ENCODE results near the gene JAKMIP2.

The JAKMIP2 gene

DNA sequence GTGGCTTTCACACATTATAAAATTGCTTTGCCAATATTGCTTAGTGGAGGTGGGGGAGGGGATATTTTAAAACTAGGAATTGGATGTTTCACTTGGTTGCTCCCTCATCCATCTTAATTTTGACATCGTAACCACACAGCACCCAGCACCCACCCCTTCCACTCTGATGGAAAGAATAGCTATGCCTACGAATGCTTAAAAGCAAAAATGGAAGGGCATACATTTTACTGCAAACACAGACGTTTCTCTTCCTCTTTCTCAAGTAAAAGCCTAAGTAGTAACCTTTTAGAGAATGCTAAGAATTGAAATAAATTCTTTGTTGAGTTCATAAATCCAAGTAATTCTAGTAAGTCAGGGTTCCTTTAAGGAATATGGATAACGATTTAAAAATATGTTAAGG is 69.9 kb downstream of the JAKMIP2 start:
- CTCF ChIA-PET: no interaction called here

DNA sequence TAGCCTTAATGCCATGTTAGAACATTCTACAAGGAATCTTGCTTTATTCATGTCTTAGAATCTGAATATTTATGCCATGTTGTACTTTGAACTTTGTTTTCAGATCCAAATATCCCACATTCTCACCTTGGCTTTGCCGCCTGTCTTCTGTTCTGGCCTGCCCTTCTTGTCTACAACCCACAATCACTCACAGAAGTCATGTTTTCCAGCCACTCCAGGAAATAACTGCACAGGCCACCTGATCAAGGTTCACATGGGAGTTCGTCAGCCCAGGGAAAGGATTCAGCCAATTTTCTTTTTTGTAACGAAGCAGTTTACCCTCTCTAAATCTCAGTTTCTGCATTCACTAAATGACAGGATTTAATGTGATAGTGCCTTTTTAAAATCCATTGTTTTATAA is 70.5 kb downstream of the JAKMIP2 start:
- Histone ChIP-seq H3K4me1 (ENCODE audit: control insufficient read depth, insufficient read depth, low read length) (peaks cover 4% of the 10 kb centered on the region; the same call in 1 of the 2 replicates), H3K36me3 (ENCODE audit: control insufficient read depth in 2 of 2, insufficient read depth in 1 of 2, low read length in 2 of 2) (no peaks in the 10 kb centered on the region), H3K27ac (ENCODE audit: extremely low read depth, low read depth, low read length) (no peak overlapping the region), H3K4me3 (ENCODE audit: low read depth, low read length) (no peak overlapping the region), H3K9me3 (ENCODE audit: control insufficient read depth, insufficient read depth, low read depth, low read length) (no peaks in the 10 kb centered on the region)
- ChIA-PET CTCF (no interaction called here), POLR2A (no interaction called here)
- TF ChIP-seq GLI2 (tag by site-specific recombination; IDR thresholded peaks at IDR 0.05; ENCODE audit: borderline replicate concordance, low read depth) (no peak), ZNF629 (tag by site-specific recombination; IDR thresholded peaks at IDR 0.05) (no peak), GLI4 (tag by site-specific recombination; IDR thresholded peaks at IDR 0.05) (no peak), ZNF211 (tag by site-specific recombination; IDR thresholded peaks at IDR 0.05; ENCODE audit: low read depth) (no peak), OSR2 (tag by site-specific recombination; IDR thresholded peaks at IDR 0.05) (no peak), ZNF10 (tag by site-specific recombination; IDR thresholded peaks at IDR 0.05) (no peak), HOXA7 (CRISPR knock-in tag; IDR thresholded peaks at IDR 0.05; ENCODE audit: borderline replicate concordance) (no peak), RBAK (tag by site-specific recombination; IDR thresholded peaks at IDR 0.05) (no peak)
- TF ChIP-seq, protein P1, sequence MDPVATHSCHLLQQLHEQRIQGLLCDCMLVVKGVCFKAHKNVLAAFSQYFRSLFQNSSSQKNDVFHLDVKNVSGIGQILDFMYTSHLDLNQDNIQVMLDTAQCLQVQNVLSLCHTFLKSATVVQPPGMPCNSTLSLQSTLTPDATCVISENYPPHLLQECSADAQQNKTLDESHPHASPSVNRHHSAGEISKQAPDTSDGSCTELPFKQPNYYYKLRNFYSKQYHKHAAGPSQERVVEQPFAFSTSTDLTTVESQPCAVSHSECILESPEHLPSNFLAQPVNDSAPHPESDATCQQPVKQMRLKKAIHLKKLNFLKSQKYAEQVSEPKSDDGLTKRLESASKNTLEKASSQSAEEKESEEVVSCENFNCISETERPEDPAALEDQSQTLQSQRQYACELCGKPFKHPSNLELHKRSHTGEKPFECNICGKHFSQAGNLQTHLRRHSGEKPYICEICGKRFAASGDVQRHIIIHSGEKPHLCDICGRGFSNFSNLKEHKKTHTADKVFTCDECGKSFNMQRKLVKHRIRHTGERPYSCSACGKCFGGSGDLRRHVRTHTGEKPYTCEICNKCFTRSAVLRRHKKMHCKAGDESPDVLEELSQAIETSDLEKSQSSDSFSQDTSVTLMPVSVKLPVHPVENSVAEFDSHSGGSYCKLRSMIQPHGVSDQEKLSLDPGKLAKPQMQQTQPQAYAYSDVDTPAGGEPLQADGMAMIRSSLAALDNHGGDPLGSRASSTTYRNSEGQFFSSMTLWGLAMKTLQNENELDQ (tag by site-specific recombination; IDR thresholded peaks at IDR 0.05; ENCODE audit: low read depth): no peak

More for the DNA sequence above, 69.9 kb downstream of the JAKMIP2 start:
- Histone ChIP-seq H3K9me3 (ENCODE audit: control insufficient read depth, insufficient read depth, low read depth, low read length) (no peaks in the 10 kb centered on the region), H3K27ac (ENCODE audit: extremely low read depth, low read depth, low read length) (no peak overlapping the region), H3K4me3 (ENCODE audit: low read depth, low read length) (no peak overlapping the region), H3K4me1 (ENCODE audit: control insufficient read depth, insufficient read depth, low read length) (peaks cover 4% of the 10 kb centered on the region; the same call in 1 of the 2 replicates), H3K36me3 (ENCODE audit: control insufficient read depth in 2 of 2, insufficient read depth in 1 of 2, low read length in 2 of 2) (no peaks in the 10 kb centered on the region)
- POLR2A ChIA-PET: no interaction called here
- TF ChIP-seq, protein P2, sequence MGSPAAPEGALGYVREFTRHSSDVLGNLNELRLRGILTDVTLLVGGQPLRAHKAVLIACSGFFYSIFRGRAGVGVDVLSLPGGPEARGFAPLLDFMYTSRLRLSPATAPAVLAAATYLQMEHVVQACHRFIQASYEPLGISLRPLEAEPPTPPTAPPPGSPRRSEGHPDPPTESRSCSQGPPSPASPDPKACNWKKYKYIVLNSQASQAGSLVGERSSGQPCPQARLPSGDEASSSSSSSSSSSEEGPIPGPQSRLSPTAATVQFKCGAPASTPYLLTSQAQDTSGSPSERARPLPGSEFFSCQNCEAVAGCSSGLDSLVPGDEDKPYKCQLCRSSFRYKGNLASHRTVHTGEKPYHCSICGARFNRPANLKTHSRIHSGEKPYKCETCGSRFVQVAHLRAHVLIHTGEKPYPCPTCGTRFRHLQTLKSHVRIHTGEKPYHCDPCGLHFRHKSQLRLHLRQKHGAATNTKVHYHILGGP (tag by site-specific recombination; IDR thresholded peaks at IDR 0.05): no peak
- TF ChIP-seq, protein P3, sequence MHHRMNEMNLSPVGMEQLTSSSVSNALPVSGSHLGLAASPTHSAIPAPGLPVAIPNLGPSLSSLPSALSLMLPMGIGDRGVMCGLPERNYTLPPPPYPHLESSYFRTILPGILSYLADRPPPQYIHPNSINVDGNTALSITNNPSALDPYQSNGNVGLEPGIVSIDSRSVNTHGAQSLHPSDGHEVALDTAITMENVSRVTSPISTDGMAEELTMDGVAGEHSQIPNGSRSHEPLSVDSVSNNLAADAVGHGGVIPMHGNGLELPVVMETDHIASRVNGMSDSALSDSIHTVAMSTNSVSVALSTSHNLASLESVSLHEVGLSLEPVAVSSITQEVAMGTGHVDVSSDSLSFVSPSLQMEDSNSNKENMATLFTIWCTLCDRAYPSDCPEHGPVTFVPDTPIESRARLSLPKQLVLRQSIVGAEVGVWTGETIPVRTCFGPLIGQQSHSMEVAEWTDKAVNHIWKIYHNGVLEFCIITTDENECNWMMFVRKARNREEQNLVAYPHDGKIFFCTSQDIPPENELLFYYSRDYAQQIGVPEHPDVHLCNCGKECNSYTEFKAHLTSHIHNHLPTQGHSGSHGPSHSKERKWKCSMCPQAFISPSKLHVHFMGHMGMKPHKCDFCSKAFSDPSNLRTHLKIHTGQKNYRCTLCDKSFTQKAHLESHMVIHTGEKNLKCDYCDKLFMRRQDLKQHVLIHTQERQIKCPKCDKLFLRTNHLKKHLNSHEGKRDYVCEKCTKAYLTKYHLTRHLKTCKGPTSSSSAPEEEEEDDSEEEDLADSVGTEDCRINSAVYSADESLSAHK (tag by site-specific recombination; IDR thresholded peaks at IDR 0.05): no peak
- TF ChIP-seq, protein P4, sequence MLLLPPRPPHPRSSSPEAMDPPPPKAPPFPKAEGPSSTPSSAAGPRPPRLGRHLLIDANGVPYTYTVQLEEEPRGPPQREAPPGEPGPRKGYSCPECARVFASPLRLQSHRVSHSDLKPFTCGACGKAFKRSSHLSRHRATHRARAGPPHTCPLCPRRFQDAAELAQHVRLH (tag by site-specific recombination; IDR thresholded peaks at IDR 0.05): no peak
- TF ChIP-seq ZNF394 (tag by site-specific recombination; IDR thresholded peaks at IDR 0.05; ENCODE audit: borderline replicate concordance) (no peak), ZNF37A (tag by site-specific recombination; IDR thresholded peaks at IDR 0.05) (no peak), SCRT1 (tag by site-specific recombination; IDR thresholded peaks at IDR 0.05; ENCODE audit: borderline replicate concordance) (no peak), ZNF785 (tag by site-specific recombination; IDR thresholded peaks at IDR 0.05) (no peak), ZNF341 (tag by site-specific recombination; IDR thresholded peaks at IDR 0.05; ENCODE audit: low read depth) (no peak), ZNF266 (tag by site-specific recombination; IDR thresholded peaks at IDR 0.05; ENCODE audit: low read depth) (no peak), ZNF776 (tag by site-specific recombination; IDR thresholded peaks at IDR 0.05; ENCODE audit: borderline replicate concordance) (no peak), ZSCAN16 (tag by site-specific recombination; IDR thresholded peaks at IDR 0.05) (no peak), HOXC10 (CRISPR knock-in tag; IDR thresholded peaks at IDR 0.05) (no peak), ZBTB48 (tag by site-specific recombination; IDR thresholded peaks at IDR 0.05) (no peak), PRDM1 (tag by site-specific recombination; IDR thresholded peaks at IDR 0.05) (no peak)
- TF ChIP-seq, protein P5, sequence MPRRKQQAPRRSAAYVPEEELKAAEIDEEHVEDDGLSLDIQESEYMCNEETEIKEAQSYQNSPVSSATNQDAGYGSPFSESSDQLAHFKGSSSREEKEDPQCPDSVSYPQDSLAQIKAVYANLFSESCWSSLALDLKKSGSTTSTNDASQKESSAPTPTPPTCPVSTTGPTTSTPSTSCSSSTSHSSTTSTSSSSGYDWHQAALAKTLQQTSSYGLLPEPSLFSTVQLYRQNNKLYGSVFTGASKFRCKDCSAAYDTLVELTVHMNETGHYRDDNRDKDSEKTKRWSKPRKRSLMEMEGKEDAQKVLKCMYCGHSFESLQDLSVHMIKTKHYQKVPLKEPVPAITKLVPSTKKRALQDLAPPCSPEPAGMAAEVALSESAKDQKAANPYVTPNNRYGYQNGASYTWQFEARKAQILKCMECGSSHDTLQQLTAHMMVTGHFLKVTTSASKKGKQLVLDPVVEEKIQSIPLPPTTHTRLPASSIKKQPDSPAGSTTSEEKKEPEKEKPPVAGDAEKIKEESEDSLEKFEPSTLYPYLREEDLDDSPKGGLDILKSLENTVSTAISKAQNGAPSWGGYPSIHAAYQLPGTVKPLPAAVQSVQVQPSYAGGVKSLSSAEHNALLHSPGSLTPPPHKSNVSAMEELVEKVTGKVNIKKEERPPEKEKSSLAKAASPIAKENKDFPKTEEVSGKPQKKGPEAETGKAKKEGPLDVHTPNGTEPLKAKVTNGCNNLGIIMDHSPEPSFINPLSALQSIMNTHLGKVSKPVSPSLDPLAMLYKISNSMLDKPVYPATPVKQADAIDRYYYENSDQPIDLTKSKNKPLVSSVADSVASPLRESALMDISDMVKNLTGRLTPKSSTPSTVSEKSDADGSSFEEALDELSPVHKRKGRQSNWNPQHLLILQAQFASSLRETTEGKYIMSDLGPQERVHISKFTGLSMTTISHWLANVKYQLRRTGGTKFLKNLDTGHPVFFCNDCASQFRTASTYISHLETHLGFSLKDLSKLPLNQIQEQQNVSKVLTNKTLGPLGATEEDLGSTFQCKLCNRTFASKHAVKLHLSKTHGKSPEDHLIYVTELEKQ (tag by site-specific recombination; IDR thresholded peaks at IDR 0.05; ENCODE audit: borderline replicate concordance): no peak
- TF ChIP-seq, protein P6, sequence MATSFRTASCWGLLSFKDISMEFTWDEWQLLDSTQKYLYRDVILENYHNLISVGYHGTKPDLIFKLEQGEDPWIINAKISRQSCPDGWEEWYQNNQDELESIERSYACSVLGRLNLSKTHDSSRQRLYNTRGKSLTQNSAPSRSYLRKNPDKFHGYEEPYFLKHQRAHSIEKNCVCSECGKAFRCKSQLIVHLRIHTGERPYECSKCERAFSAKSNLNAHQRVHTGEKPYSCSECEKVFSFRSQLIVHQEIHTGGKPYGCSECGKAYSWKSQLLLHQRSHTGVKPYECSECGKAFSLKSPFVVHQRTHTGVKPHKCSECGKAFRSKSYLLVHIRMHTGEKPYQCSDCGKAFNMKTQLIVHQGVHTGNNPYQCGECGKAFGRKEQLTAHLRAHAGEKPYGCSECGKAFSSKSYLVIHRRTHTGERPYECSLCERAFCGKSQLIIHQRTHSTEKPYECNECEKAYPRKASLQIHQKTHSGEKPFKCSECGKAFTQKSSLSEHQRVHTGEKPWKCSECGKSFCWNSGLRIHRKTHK (tag by site-specific recombination; IDR thresholded peaks at IDR 0.05): no peak
